Uterus (tissue), 2 donors: Measurements from ENCODE around the gene RNF144A.

Experiments
- CTCF ChIP-seq, 4 experiments: fragments of 200-600 bp in 2 of 4; fragments of 450-650 bp in 2 of 4; sonication (generic) in 2 of 4; IDR thresholded peaks; one replicate each; pipeline ENCODE4 v1.5.1; 2016 to 2019; ENCODE audit warnings: antibody characterized with exemption in 4 of 4, mild to moderate bottlenecking in 2 of 4, moderate library complexity in 1 of 4
- POLR2A ChIP-seq, 2 donors: fragments of 450-650 bp; IDR thresholded peaks; one replicate each; pipeline ENCODE4 v1.6.1; 2016; ENCODE audit warnings: antibody characterized with exemption in 2 of 2, mild to moderate bottlenecking in 1 of 2, moderate library complexity in 1 of 2

- no peak for TF ChIP-seq CTCF (IDR thresholded peaks at IDR 0.05)
- TF ChIP-seq POLR2A (IDR thresholded peaks at IDR 0.05) = no peak
These were observed 38.7 kb upstream of the RNF144A start for GRCh38 chr2:6878549-6878948.
